ENCODE measurements around the gene TPH2.

Gene TPH2

GRCh38 chr12:71967211-71967610 is 28.6 kb downstream of the TPH2 start:
- no peak for DNase-seq

- no peak for DNase-seq
Measured at GRCh38 chr12:71969330-71969729, 30.7 kb downstream of the TPH2 start.

GRCh38 chr12:71970031-71970430 is 31.4 kb downstream of the TPH2 start:
- DNase-seq: no peak

- DNase-seq: no peak
Measured at GRCh38 chr12:71972441-71973074, 33.9 kb downstream of the TPH2 start.

- no peak for DNase-seq
Measured at GRCh38 chr12:71973687-71974086, 35.0 kb downstream of the TPH2 start.

GRCh38 chr12:71980538-71980937 is 41.9 kb downstream of the TPH2 start:
- no peak for DNase-seq

- DNase-seq: no peak
Measured at GRCh38 chr12:71981149-71981548, 42.5 kb downstream of the TPH2 start.

- DNase-seq: no peak
Measured at GRCh38 chr12:71994715-71995114, 56.1 kb downstream of the TPH2 start.

GRCh38 chr12:71999795-72000194 is 61.1 kb downstream of the TPH2 start:
- DNase-seq: no peak

- no peak for DNase-seq
Measured at GRCh38 chr12:72000969-72001648, 62.5 kb downstream of the TPH2 start.

GRCh38 chr12:72006766-72007165 is 68.1 kb downstream of the TPH2 start:
- DNase-seq: no peak

- no peak for DNase-seq
Measured at GRCh38 chr12:72010356-72010755, 71.7 kb downstream of the TPH2 start.

- DNase-seq: no peak
Measured at GRCh38 chr12:72011374-72011773, 72.7 kb downstream of the TPH2 start.

GRCh38 chr12:72012874-72013273 is 74.2 kb downstream of the TPH2 start:
- no peak for DNase-seq

GRCh38 chr12:72015895-72016294 is 77.2 kb downstream of the TPH2 start:
- no peak for DNase-seq

GRCh38 chr12:72017054-72017651 is 78.5 kb downstream of the TPH2 start:
- DNase-seq: peak; percentile 16

- no peak for DNase-seq
Measured at GRCh38 chr12:72018036-72018435, 79.4 kb downstream of the TPH2 start.

- DNase-seq: no peak
Measured at GRCh38 chr12:72024613-72025012, 86.0 kb downstream of the TPH2 start.

- no peak for DNase-seq
Measured at GRCh38 chr12:72025524-72025923, 86.9 kb downstream of the TPH2 start.

- no peak for DNase-seq
Measured at GRCh38 chr12:72028966-72029365, 90.3 kb downstream of the TPH2 start.

GRCh38 chr12:72030277-72030676 is 91.6 kb downstream of the TPH2 start:
- DNase-seq: no peak

- no peak for DNase-seq
Measured at GRCh38 chr12:72031066-72031465, 92.4 kb downstream of the TPH2 start.

GRCh38 chr12:72033991-72034390 is 95.3 kb downstream of the TPH2 start:
- no peak for DNase-seq

GRCh38 chr12:72035625-72036024 is 97.0 kb downstream of the TPH2 start:
- no peak for DNase-seq

GRCh38 chr12:72036393-72036792 is 97.7 kb downstream of the TPH2 start:
- DNase-seq: no peak

Measured in amniotic stem cell (primary cell).